ENCODE results near the gene HABP2. TPM values are rescaled to one million over a fixed set of nuclear protein-coding genes. Genes with fewer than 3 reads are reported as not detected.

Gene HABP2
- total RNA-seq, 1 donor from 2014 or later = under 0.01 TPM

- no peak overlapping the region for H3K9ac ChIP-seq (ENCODE audit: low read depth in 1 of 3, low read length in 3 of 3)
These were observed 67.7 kb downstream of the HABP2 start for GRCh38 chr10:113620511-113620910.

GRCh38 chr10:113620936-113621335, 68.1 kb downstream of the HABP2 start:
- Histone ChIP-seq H3K4me3 (ENCODE audit: low read length in 3 of 3) (no peak overlapping the region), H3K9ac (ENCODE audit: low read depth in 1 of 3, low read length in 3 of 3) (no peak overlapping the region), H3K9me3 (ENCODE audit: control insufficient read depth in 3 of 3, low read length in 3 of 3) (no peaks in the 10 kb centered on the region), H3K36me3 (ENCODE audit: control insufficient read depth in 3 of 3, insufficient read depth in 3 of 3, low read length in 3 of 3) (peaks cover 60 to 74% (median 67%) of the 10 kb centered on the region in 3 donors), H3K4me1 (ENCODE audit: control insufficient read depth in 3 of 3, insufficient read depth in 3 of 3, low read length in 3 of 3) (peaks cover 59 to 84% (median 75%) of the 10 kb centered on the region in 3 donors), H3K27me3 (ENCODE audit: control insufficient read depth in 3 of 3, insufficient read depth in 3 of 3, low read length in 3 of 3) (peaks cover 0 to 14% (median 0%) of the 10 kb centered on the region in 3 donors), H3K27ac (ENCODE audit: low read depth, low read length) (peak overlapping the region; percentile 22)

More at GRCh38 chr10:113620511-113620910, 67.7 kb downstream of the HABP2 start:
- Histone ChIP-seq H3K27ac (ENCODE audit: low read depth, low read length) (peak overlapping the region; percentile 33), H3K4me1 (ENCODE audit: control insufficient read depth in 3 of 3, insufficient read depth in 3 of 3, low read length in 3 of 3) (peaks cover 59 to 84% (median 75%) of the 10 kb centered on the region in 3 donors), H3K36me3 (ENCODE audit: control insufficient read depth in 3 of 3, insufficient read depth in 3 of 3, low read length in 3 of 3) (peaks cover 61 to 78% (median 69%) of the 10 kb centered on the region in 3 donors), H3K27me3 (ENCODE audit: control insufficient read depth in 3 of 3, insufficient read depth in 3 of 3, low read length in 3 of 3) (peaks cover 0 to 14% (median 0%) of the 10 kb centered on the region in 3 donors), H3K4me3 (ENCODE audit: low read length in 3 of 3) (no peak overlapping the region), H3K9me3 (ENCODE audit: control insufficient read depth in 3 of 3, low read length in 3 of 3) (no peaks in the 10 kb centered on the region)

GRCh38 chr10:113621799-113622198, 68.9 kb downstream of the HABP2 start:
- Histone ChIP-seq H3K27me3 (ENCODE audit: control insufficient read depth in 3 of 3, insufficient read depth in 3 of 3, low read length in 3 of 3) (peaks cover 0 to 10% (median 0%) of the 10 kb centered on the region in 3 donors), H3K9me3 (ENCODE audit: control insufficient read depth in 3 of 3, low read length in 3 of 3) (no peaks in the 10 kb centered on the region), H3K36me3 (ENCODE audit: control insufficient read depth in 3 of 3, insufficient read depth in 3 of 3, low read length in 3 of 3) (peaks cover 61 to 70% (median 61%) of the 10 kb centered on the region in 3 donors), H3K27ac (ENCODE audit: low read depth, low read length) (no peak overlapping the region), H3K4me3 (ENCODE audit: low read length in 3 of 3) (no peak overlapping the region), H3K4me1 (ENCODE audit: control insufficient read depth in 3 of 3, insufficient read depth in 3 of 3, low read length in 3 of 3) (peaks cover 59 to 87% (median 80%) of the 10 kb centered on the region in 3 donors), H3K9ac (ENCODE audit: low read depth in 1 of 3, low read length in 3 of 3) (peak overlapping the region in 1 of 3 donors; percentile 41)

GRCh38 chr10:113622831-113623230, 70.0 kb downstream of the HABP2 start:
- Histone ChIP-seq H3K36me3 (ENCODE audit: control insufficient read depth in 3 of 3, insufficient read depth in 3 of 3, low read length in 3 of 3) (peaks cover 56 to 62% (median 56%) of the 10 kb centered on the region in 3 donors), H3K27ac (ENCODE audit: low read depth, low read length) (no peak overlapping the region), H3K4me3 (ENCODE audit: low read length in 3 of 3) (no peak overlapping the region), H3K9me3 (ENCODE audit: control insufficient read depth in 3 of 3, low read length in 3 of 3) (no peaks in the 10 kb centered on the region), H3K9ac (ENCODE audit: low read depth in 1 of 3, low read length in 3 of 3) (no peak overlapping the region), H3K4me1 (ENCODE audit: control insufficient read depth in 3 of 3, insufficient read depth in 3 of 3, low read length in 3 of 3) (peaks cover 59 to 86% (median 81%) of the 10 kb centered on the region in 3 donors), H3K27me3 (ENCODE audit: control insufficient read depth in 3 of 3, insufficient read depth in 3 of 3, low read length in 3 of 3) (peaks cover 0 to 4% (median 0%) of the 10 kb centered on the region in 3 donors)

GRCh38 chr10:113625461-113626186, 72.8 kb downstream of the HABP2 start:
- Histone ChIP-seq H3K9ac (ENCODE audit: low read depth in 1 of 3, low read length in 3 of 3) (peak overlapping the region; percentile 17 to 63 (median 35)), H3K27ac (ENCODE audit: low read depth, low read length) (peak overlapping the region; percentile 82), H3K4me3 (ENCODE audit: low read length in 3 of 3) (peak overlapping the region in 1 of 3 donors; percentile 11), H3K36me3 (ENCODE audit: control insufficient read depth in 3 of 3, insufficient read depth in 3 of 3, low read length in 3 of 3) (peaks cover 63 to 67% (median 67%) of the 10 kb centered on the region in 3 donors), H3K9me3 (ENCODE audit: control insufficient read depth in 3 of 3, low read length in 3 of 3) (no peaks in the 10 kb centered on the region), H3K27me3 (ENCODE audit: control insufficient read depth in 3 of 3, insufficient read depth in 3 of 3, low read length in 3 of 3) (no peaks in the 10 kb centered on the region), H3K4me1 (ENCODE audit: control insufficient read depth in 3 of 3, insufficient read depth in 3 of 3, low read length in 3 of 3) (peaks cover 61 to 87% (median 86%) of the 10 kb centered on the region in 3 donors)

- H3K27me3 ChIP-seq (ENCODE audit: control insufficient read depth in 3 of 3, insufficient read depth in 3 of 3, low read length in 3 of 3) = no peaks in the 10 kb centered on the region
- peaks cover 61 to 68% (median 62%) of the 10 kb centered on the region in 3 donors for H3K36me3 ChIP-seq (ENCODE audit: control insufficient read depth in 3 of 3, insufficient read depth in 3 of 3, low read length in 3 of 3)
- peaks cover 61 to 85% (median 84%) of the 10 kb centered on the region in 3 donors for H3K4me1 ChIP-seq (ENCODE audit: control insufficient read depth in 3 of 3, insufficient read depth in 3 of 3, low read length in 3 of 3)
- H3K4me3 ChIP-seq (ENCODE audit: low read length in 3 of 3) = no peak overlapping the region
- H3K27ac ChIP-seq (ENCODE audit: low read depth, low read length) = peak overlapping the region; percentile 82
- H3K9me3 ChIP-seq (ENCODE audit: control insufficient read depth in 3 of 3, low read length in 3 of 3) = no peaks in the 10 kb centered on the region
- peak overlapping the region in 1 of 3 donors; percentile 63 for H3K9ac ChIP-seq (ENCODE audit: low read depth in 1 of 3, low read length in 3 of 3)
These were observed 74.0 kb downstream of the HABP2 start for GRCh38 chr10:113626809-113627355.

GRCh38 chr10:113627836-113628235, 75.0 kb downstream of the HABP2 start:
- H3K27me3 ChIP-seq (ENCODE audit: control insufficient read depth in 3 of 3, insufficient read depth in 3 of 3, low read length in 3 of 3) = no peaks in the 10 kb centered on the region
- H3K4me3 ChIP-seq (ENCODE audit: low read length in 3 of 3) = no peak overlapping the region
- peaks cover 57 to 88% (median 82%) of the 10 kb centered on the region in 3 donors for H3K4me1 ChIP-seq (ENCODE audit: control insufficient read depth in 3 of 3, insufficient read depth in 3 of 3, low read length in 3 of 3)
- no peaks in the 10 kb centered on the region for H3K9me3 ChIP-seq (ENCODE audit: control insufficient read depth in 3 of 3, low read length in 3 of 3)
- peak overlapping the region; percentile 82 for H3K27ac ChIP-seq (ENCODE audit: low read depth, low read length)
- H3K36me3 ChIP-seq (ENCODE audit: control insufficient read depth in 3 of 3, insufficient read depth in 3 of 3, low read length in 3 of 3) = peaks cover 63 to 69% (median 66%) of the 10 kb centered on the region in 3 donors
- H3K9ac ChIP-seq (ENCODE audit: low read depth in 1 of 3, low read length in 3 of 3) = no peak overlapping the region

- Histone ChIP-seq H3K4me3 (ENCODE audit: low read length in 3 of 3) (no peak overlapping the region), H3K4me1 (ENCODE audit: control insufficient read depth in 3 of 3, insufficient read depth in 3 of 3, low read length in 3 of 3) (peaks cover 51 to 87% (median 77%) of the 10 kb centered on the region in 3 donors), H3K9me3 (ENCODE audit: control insufficient read depth in 3 of 3, low read length in 3 of 3) (no peaks in the 10 kb centered on the region), H3K9ac (ENCODE audit: low read depth in 1 of 3, low read length in 3 of 3) (peak overlapping the region; percentile 10 to 46 (median 34)), H3K27ac (ENCODE audit: low read depth, low read length) (peak overlapping the region; percentile 82), H3K27me3 (ENCODE audit: control insufficient read depth in 3 of 3, insufficient read depth in 3 of 3, low read length in 3 of 3) (no peaks in the 10 kb centered on the region), H3K36me3 (ENCODE audit: control insufficient read depth in 3 of 3, insufficient read depth in 3 of 3, low read length in 3 of 3) (peaks cover 63 to 70% (median 68%) of the 10 kb centered on the region in 3 donors)
These were observed 75.8 kb downstream of the HABP2 start for GRCh38 chr10:113628607-113629153.

- Histone ChIP-seq H3K4me3 (ENCODE audit: low read length in 3 of 3) (no peak overlapping the region), H3K36me3 (ENCODE audit: control insufficient read depth in 3 of 3, insufficient read depth in 3 of 3, low read length in 3 of 3) (peaks cover 66 to 67% (median 66%) of the 10 kb centered on the region in 3 donors), H3K27ac (ENCODE audit: low read depth, low read length) (no peak overlapping the region), H3K27me3 (ENCODE audit: control insufficient read depth in 3 of 3, insufficient read depth in 3 of 3, low read length in 3 of 3) (no peaks in the 10 kb centered on the region), H3K4me1 (ENCODE audit: control insufficient read depth in 3 of 3, insufficient read depth in 3 of 3, low read length in 3 of 3) (peaks cover 34 to 76% (median 65%) of the 10 kb centered on the region in 3 donors), H3K9me3 (ENCODE audit: control insufficient read depth in 3 of 3, low read length in 3 of 3) (no peaks in the 10 kb centered on the region), H3K9ac (ENCODE audit: low read depth in 1 of 3, low read length in 3 of 3) (no peak overlapping the region)
These were observed 78.2 kb downstream of the HABP2 start for GRCh38 chr10:113630929-113631533.

Measured in skeletal muscle tissue (tissue), 4 donors.